Astrocyte of the spinal cord (primary cell): ENCODE measurements around the gene GPM6B.
"Not testable (repeated sequence)": the region's sequence is repeated elsewhere in the genome, so short reads cannot be mapped to it uniquely, and the experiment has no call there.

ENCODE experiments used
- DNase-seq: peaks from one replicate; pipeline ENCODE4 v3.0.0; 2011; ENCODE audit warnings: low read depth, low spot score
- H3K4me3 ChIP-seq: 2 replicates; pipeline ENCODE4 v1.5.1; 2011; ENCODE audit warnings: low read depth, mild to moderate bottlenecking, low read length, moderate library complexity
- CTCF ChIP-seq: IDR thresholded peaks from 2 replicates; pipeline ENCODE4 v1.5.1; 2012; ENCODE audit warnings: low read depth, mild to moderate bottlenecking, low read length, inconsistent platforms
- in situ Hi-C: cut with HindIII; loops from 2 replicates; pipeline ENCODE4 v1.10.0; 2017; ENCODE audit warnings: low sequenced_read_pairs

GPM6B gene

GRCh38 chrX:13742397-13743176, 74.3 kb downstream of the GPM6B start:
- H3K4me3 ChIP-seq: no peak overlapping the region
- no peak for TF ChIP-seq CTCF
- in situ Hi-C loops: no loop called here
- DNase-seq: no peak

DNA sequence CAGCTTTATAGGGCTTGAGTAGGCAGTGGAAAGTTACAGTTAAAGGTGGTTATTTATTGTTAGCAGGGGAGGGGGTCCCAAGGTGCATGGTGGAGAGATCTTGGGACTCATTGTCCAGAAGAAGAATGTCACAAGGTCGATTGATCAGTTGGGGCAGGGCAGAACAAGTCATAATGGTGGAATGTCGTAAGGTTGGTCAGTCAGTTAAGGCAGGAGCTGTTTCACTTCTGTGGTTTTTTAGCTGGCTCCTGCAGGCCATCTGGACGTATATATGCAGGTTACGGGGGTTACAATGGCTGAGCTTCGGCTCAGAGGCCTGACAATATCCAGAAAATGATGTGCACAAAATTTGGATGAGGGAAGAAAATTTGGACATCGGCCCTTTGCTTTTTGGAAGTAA, 75.2 kb downstream of the GPM6B start:
- DNase-seq: no peak
- in situ Hi-C loops: no loop called here
- no peak for TF ChIP-seq CTCF

GRCh38 chrX:13734278-13735172, 82.4 kb downstream of the GPM6B start, which contains the start of the genes OFD1 and TRAPPC2:
Gene OFD1, plus strand, starts transcription at chrX:13734748. Its CDS starts 324 bp downstream, at chrX:13735072.
Gene TRAPPC2, minus strand, starts transcription at chrX:13734620. Its CDS starts 14,657 bp downstream, at chrX:13719963.
- peak within 1 kb of the TSS; percentile 75 for H3K4me3 ChIP-seq
- in situ Hi-C loops: no loop called here
- no peak for TF ChIP-seq CTCF
- DNase-seq: peak; percentile 97

More for the DNA sequence above, 75.2 kb downstream of the GPM6B start:
- H3K4me3 ChIP-seq: no peak overlapping the region

DNA sequence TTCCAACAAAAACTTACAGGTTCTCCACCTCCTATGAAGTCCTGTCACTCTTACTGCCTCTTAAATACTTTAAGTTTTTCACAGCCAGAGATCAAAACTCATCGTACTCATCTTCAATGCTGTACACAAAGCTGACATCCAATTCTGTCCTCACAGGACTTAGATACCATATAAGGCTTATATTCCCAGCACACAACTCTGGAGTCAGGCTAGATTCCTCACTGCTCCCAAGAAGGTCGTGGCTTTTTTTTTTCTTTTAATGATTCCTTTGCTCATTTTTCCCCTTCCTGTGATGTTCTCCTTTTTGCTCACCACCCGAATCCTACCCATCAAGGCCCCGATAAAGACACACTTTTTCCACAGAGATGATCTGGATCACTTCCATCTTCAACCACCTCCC, 83.4 kb downstream of the GPM6B start:
- peak overlapping the region; percentile 75 for H3K4me3 ChIP-seq
- TF ChIP-seq CTCF: no peak

GRCh38 chrX:13732246-13733067, 84.4 kb downstream of the GPM6B start:
- H3K4me3 ChIP-seq: no peak overlapping the region
- TF ChIP-seq CTCF: no peak
- in situ Hi-C loops: no loop called here
- no peak for DNase-seq

More for the DNA sequence above, 83.4 kb downstream of the GPM6B start:
- DNase-seq: no peak
- in situ Hi-C loops: no loop called here

DNA sequence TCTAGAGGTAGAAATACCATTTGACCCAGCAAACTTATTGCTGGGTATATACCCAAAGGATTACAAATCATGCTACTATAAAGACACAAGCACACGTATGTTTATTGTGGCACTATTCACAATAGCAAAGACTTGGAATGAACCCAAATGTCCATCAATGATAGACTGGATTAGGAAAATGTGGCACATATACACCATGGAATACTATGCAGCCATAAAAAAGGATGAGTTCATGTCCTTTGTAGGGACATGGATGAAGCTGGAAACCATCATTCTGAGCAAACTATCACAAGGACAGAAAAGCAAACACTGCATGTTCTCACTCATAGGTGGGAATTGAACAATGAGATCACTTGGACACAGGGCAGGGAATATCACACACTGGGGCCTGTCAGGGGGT, 86.4 kb downstream of the GPM6B start:
- not testable (repeated sequence) for H3K4me3 ChIP-seq

DNA sequence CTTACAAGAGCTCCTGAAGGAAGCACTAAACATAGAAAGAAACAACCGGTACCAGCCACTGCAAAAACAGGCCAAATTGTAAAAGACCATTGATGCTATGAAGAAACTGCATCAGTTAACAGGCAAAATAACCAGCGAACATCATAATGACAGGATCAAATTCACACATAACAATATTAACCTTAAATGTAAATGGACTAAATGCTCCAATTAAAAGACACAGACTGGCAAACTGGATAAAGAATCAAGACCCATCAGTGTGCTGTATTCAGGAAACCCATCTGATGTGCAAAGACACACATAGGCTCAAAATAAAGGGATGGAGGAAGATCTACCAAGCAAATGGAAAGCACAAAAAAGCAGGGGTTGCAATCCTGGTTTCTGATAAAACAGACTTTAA, 90.3 kb downstream of the GPM6B start:
- DNase-seq, in situ Hi-C loops, H3K4me3 ChIP-seq: not testable (repeated sequence)

More for the DNA sequence above, 86.4 kb downstream of the GPM6B start:
- in situ Hi-C loops, DNase-seq: not testable (repeated sequence)

DNA sequence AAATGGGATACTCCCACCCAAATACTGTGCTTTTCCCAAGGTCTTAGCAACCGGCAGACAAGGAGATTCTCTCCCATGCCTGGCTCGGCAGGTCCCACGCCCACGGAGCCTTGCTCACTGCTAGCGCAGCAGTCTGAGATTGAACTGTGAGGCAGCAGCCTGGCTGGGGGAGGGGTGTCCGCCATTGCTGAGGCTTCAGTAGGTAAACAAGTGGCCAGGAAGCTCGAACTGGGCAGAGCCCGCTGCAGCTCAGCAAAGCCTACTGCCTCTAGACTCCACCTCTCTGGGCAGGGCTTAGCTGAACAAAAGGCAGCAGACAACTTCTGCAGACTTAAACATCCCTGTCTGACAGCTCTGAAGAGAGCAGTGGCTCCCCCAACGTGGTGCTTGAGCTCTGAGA, 92.0 kb downstream of the GPM6B start:
- DNase-seq, H3K4me3 ChIP-seq, in situ Hi-C loops: not testable (repeated sequence)
